Ovary (tissue), 9 donors: ENCODE measurements around the gene FAM234B. TPM values are rescaled to one million over a fixed set of nuclear protein-coding genes. Genes with fewer than 3 reads are reported as not detected.

ENCODE experiments used
- DNase-seq, 5 donors: peaks; one replicate each; pipeline ENCODE4 v3.0.0-alpha.2; 2019 to 2020
- H3K27ac ChIP-seq, 2 donors: fragments of 200-600 bp; one replicate each; pipeline versions ENCODE4 v1.5.1 to v1.8.0; 2019 to 2022
- H3K27me3 ChIP-seq: fragments of 200-600 bp; one replicate; pipeline ENCODE4 v1.8.0; 2022
- H3K36me3 ChIP-seq: fragments of 200-600 bp; sonication (generic); one replicate; pipeline ENCODE4 v1.5.1; 2019
- H3K4me1 ChIP-seq: one replicate; pipeline ENCODE4 v1.8.1; 2013; ENCODE audit warnings: mild to moderate bottlenecking, moderate library complexity; ENCODE audit not compliant: insufficient read depth
- H3K4me3 ChIP-seq: fragments of 200-600 bp; sonication (generic); one replicate; pipeline ENCODE4 v1.5.1; 2017
- H3K9me3 ChIP-seq, 2 donors: fragments of 200-600 bp in 1 of 2; sonication (generic) in 1 of 2; one replicate each; pipeline versions ENCODE4 v1.5.1 to v1.8.1; 2013 to 2019; ENCODE audit warnings: mild to moderate bottlenecking in 1 of 2, moderate library complexity in 1 of 2
- CTCF ChIP-seq, 3 donors: fragments of 450-650 bp in 2 of 3; fragments of 200-600 bp in 1 of 3; IDR thresholded peaks; one replicate each; pipeline versions ENCODE4 v1.5.1 to v1.8.0; 2016 to 2022; ENCODE audit warnings: antibody characterized with exemption in 3 of 3, mild to moderate bottlenecking in 1 of 3
- EP300 ChIP-seq: sonication (generic); formaldehyde crosslinking; IDR thresholded peaks from one replicate; pipeline ENCODE4 v1.6.1; 2017; ENCODE audit warnings: antibody characterized with exemption
- POLR2A ChIP-seq: fragments of 450-650 bp; IDR thresholded peaks from one replicate; pipeline ENCODE4 v1.6.1; 2017; ENCODE audit warnings: antibody characterized with exemption, mild to moderate bottlenecking, moderate library complexity
- WGBS, 3 donors: extraction: QIAGEN DNeasy Blood & Tissue Kit in 1 of 3; methylation state at CpG; one replicate each; pipeline versions ENCODE4 v1.1.5 to v1.1.7; 2013 to 2017; 5-methylcytosine and 5-hydroxymethylcytosine counted together
- intact Hi-C, 4 donors: fragments of 100-400 bp; cut with DNase I; formaldehyde crosslinking; loops; one replicate each; pipeline versions ENCODE4 v1.11.0 to v1.15.1; 2022 to 2023
- polyA plus RNA-seq, 2 donors: library from polyadenylated mRNA; stranded (reverse); fragments of 200-250 nt in 1 of 2; fragments of 350-450 nt in 1 of 2; fragmentation: Illumina TruSeq in 1 of 2; extraction: RNeasy Lipid Tissue Mini Kit (QIAGEN cat#74804) in 1 of 2; gene quantifications; one replicate each; pipeline ENCODE4 v1.2.3, GENCODE V29; 2013 to 2014
- total RNA-seq, 7 donors: library from RNA; depleted of rRNA in 2 of 7; stranded (reverse); fragments of >200 nt in 2 of 7; fragmentation: NEBNext Ultra II Directional in 3 of 7; extraction: Animal tissue kit (Norgen Biotek cat#: 25700) in 3 of 7; gene quantifications; one replicate each; pipeline versions ENCODE4 v1.1.0 to v1.2.4, GENCODE V29; 2016 to 2023
- donor health status: DM: no; HTN: no; CAD: no; lungs with moderate emphysema.
- donor health status: DM: no; HTN: no; CAD: no.
- donor health status: Bipolar disorder and iron deficiency.
- donor health status: DM: yes; HTN: yes; CAD: no.
- donor health status: DM: no; HTN: no; CAD: no.
- donor health status: DM: yes; HTN: yes; CAD: no.

The FAM234B gene
- total and polyA plus RNA-seq, 9 donors, result 2.1 to 9.4 (median 5.7) TPM

- Histone ChIP-seq H3K4me3 (no peak overlapping the region), H3K4me1 (no peaks in the 10 kb centered on the region), H3K27me3 (no peaks in the 10 kb centered on the region), H3K9me3 (no peaks in the 10 kb centered on the region), H3K27ac (no peak overlapping the region), H3K36me3 (no peaks in the 10 kb centered on the region)
- intact Hi-C loops, result loop anchor here in 1 of 4 donors (10.0 kb wide), 1 partner anchor 181 kb away; no protein-coding TSS in a partner anchor
- WGBS, 3 donors, result 55 to 93% (median 75%) methylated on average over 6 of the region's 6 CpGs
- TF ChIP-seq POLR2A (no peak), EP300 (no peak), CTCF (IDR thresholded peaks at IDR 0.05) (no peak)
- peak in 1 of 5 donors; percentile 37 for DNase-seq
These were observed 20.2 kb upstream of the FAM234B start for GRCh38 chr12:13023811-13024530.

- Histone ChIP-seq H3K4me3 (no peak overlapping the region), H3K27ac (no peak overlapping the region), H3K9me3 (no peaks in the 10 kb centered on the region), H3K4me1 (no peaks in the 10 kb centered on the region), H3K27me3 (no peaks in the 10 kb centered on the region), H3K36me3 (no peaks in the 10 kb centered on the region)
- no peak for TF ChIP-seq CTCF (IDR thresholded peaks at IDR 0.05)
- 69 to 92% (median 77%) methylated on average over 5 of the region's 5 CpGs for WGBS, 3 donors
- intact Hi-C loops, result loop anchor here in 1 of 4 donors (10.0 kb wide), 1 partner anchor 180 kb away; no protein-coding TSS in a partner anchor
- DNase-seq, result no peak
These were observed 19.7 kb upstream of the FAM234B start for GRCh38 chr12:13024531-13024916.

- H3K9me3 ChIP-seq, result no peaks in the 10 kb centered on the region
- H3K27ac ChIP-seq, result no peak overlapping the region
- no peaks in the 10 kb centered on the region for H3K4me1 ChIP-seq
- TF ChIP-seq EP300, result no peak
- no peak for TF ChIP-seq POLR2A
- TF ChIP-seq CTCF (IDR thresholded peaks at IDR 0.05), result no peak
- DNase-seq, result no peak
- no peaks in the 10 kb centered on the region for H3K36me3 ChIP-seq
- intact Hi-C loops, result loop anchor here in 1 of 4 donors (10.0 kb wide), 1 partner anchor 179 kb away; no protein-coding TSS in a partner anchor
- H3K4me3 ChIP-seq, result no peak overlapping the region
- 15 to 26% (median 25%) methylated on average over 1 of the region's 1 CpG for WGBS, 3 donors
- H3K27me3 ChIP-seq, result no peaks in the 10 kb centered on the region
These were observed 17.9 kb upstream of the FAM234B start for GRCh38 chr12:13026286-13026685.

GRCh38 chr12:13027032-13027431 is 17.1 kb upstream of the FAM234B start:
- intact Hi-C loops, result loop anchor here in 1 of 4 donors (10.0 kb wide), 1 partner anchor 178 kb away; no protein-coding TSS in a partner anchor
- H3K9me3 ChIP-seq, result no peaks in the 10 kb centered on the region
- no peaks in the 10 kb centered on the region for H3K4me1 ChIP-seq
- no peaks in the 10 kb centered on the region for H3K36me3 ChIP-seq
- WGBS, 3 donors, result 65 to 78% (median 72%) methylated on average over 2 of the region's 2 CpGs
- H3K27me3 ChIP-seq, result no peaks in the 10 kb centered on the region
- TF ChIP-seq EP300, result no peak
- TF ChIP-seq CTCF (IDR thresholded peaks at IDR 0.05), result no peak
- no peak for TF ChIP-seq POLR2A
- no peak overlapping the region for H3K27ac ChIP-seq
- DNase-seq, result no peak
- H3K4me3 ChIP-seq, result no peak overlapping the region
